HEK293 (cell line): ENCODE data around the gene FZD1.

Experiments
- CTCF ChIP-seq: fragments of 450-650 bp; formaldehyde crosslinking; IDR thresholded peaks from 2 replicates; pipeline ENCODE4 v1.5.1; 2016; ENCODE audit warnings: missing biosample characterization, missing genetic modification characterization
- EGR2 ChIP-seq: fragments of 450-650 bp; formaldehyde crosslinking; IDR thresholded peaks from 2 replicates; pipeline ENCODE4 v1.5.1; 2016; ENCODE audit warnings: low read depth, missing biosample characterization, missing genetic modification characterization
- REST ChIP-seq: fragments of 450-650 bp; formaldehyde crosslinking; IDR thresholded peaks from 2 replicates; pipeline ENCODE4 v1.5.1; 2016; ENCODE audit warnings: missing biosample characterization, missing genetic modification characterization
- SALL2 ChIP-seq: fragments of 450-650 bp; formaldehyde crosslinking; IDR thresholded peaks from 2 replicates; pipeline ENCODE4 v1.5.0; 2017; ENCODE audit warnings: missing biosample characterization, mild to moderate bottlenecking, missing genetic modification characterization, borderline replicate concordance
- ZNF280D ChIP-seq: fragments of 450-650 bp; formaldehyde crosslinking; IDR thresholded peaks from 2 replicates; pipeline ENCODE4 v1.5.1; 2016; ENCODE audit warnings: missing biosample characterization, missing genetic modification characterization
- ZNF311 ChIP-seq: fragments of 450-650 bp; formaldehyde crosslinking; IDR thresholded peaks from 2 replicates; pipeline ENCODE4 v1.5.1; 2017; ENCODE audit warnings: missing biosample characterization, missing genetic modification characterization, borderline replicate concordance
- ZNF416 ChIP-seq: fragments of 450-650 bp; formaldehyde crosslinking; IDR thresholded peaks from 2 replicates; pipeline ENCODE4 v1.5.1; 2016; ENCODE audit warnings: missing biosample characterization, missing genetic modification characterization
- ZNF792 ChIP-seq: fragments of 450-650 bp; formaldehyde crosslinking; IDR thresholded peaks from 2 replicates; pipeline ENCODE4 v1.5.1; 2016; ENCODE audit warnings: missing biosample characterization, missing genetic modification characterization

GRCh38 chr7:91320366-91321078, 56.3 kb downstream of the FZD1 start:
- TF ChIP-seq ZNF311 (tag by site-specific recombination) = no peak
- no peak for TF ChIP-seq CTCF (tag by site-specific recombination)
- no peak for TF ChIP-seq ZNF792 (tag by site-specific recombination)
- TF ChIP-seq ZNF416 (tag by site-specific recombination) = no peak
- no peak for TF ChIP-seq REST (tag by site-specific recombination)
- no peak for TF ChIP-seq ZNF280D
- no peak for TF ChIP-seq EGR2 (tag by site-specific recombination)
- no peak for TF ChIP-seq SALL2 (tag by site-specific recombination)
